PC-9 (cell line): ENCODE measurements around the gene NOTCH3.

Experiments
- EZH2 ChIP-seq: fragments of 200-600 bp; sonication (generic); IDR thresholded peaks from 2 replicates; pipeline ENCODE4 v1.8.0; 2017; ENCODE audit warnings: antibody characterized with exemption, low read depth
- TF ChIP-seq, protein P1 (sequence below): fragments of 200-600 bp; sonication (generic); conservative IDR thresholded peaks from 2 replicates; pipeline ENCODE4 v1.6.1; 2017; ENCODE audit warnings: mixed run types, antibody characterized with exemption, mild to moderate bottlenecking, moderate library complexity

DNA sequence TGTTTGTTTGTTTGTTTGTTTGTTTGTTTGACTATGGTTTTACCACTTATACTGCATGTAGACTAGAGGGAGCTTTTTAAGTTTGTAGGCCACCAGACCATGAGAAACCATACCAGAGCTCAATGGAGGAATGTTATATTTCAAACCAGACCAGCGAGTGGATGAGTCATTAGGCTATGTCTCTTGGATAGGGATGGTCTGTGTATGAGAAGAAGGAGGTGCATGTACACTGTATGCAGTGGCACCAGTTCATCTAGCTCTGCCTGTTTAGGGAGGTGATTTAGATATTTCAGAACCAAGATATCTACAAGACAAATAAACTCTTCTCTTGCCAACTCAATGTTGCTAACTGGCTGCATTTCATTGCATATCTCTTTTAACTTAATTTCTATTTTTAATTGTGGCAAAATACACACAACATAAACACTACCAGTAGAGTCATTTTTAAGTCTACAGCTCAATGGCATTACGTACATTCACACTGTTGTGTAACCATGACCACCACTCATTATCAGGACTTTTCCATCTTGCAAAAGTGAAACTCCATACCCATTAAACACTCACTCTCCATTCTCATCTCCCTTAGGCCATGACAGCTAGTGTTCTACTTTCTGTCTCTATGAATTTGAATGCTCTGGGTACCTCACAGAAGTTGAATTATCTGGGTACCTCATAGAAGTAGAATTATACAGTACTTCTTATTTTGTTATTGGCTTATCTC lies 64.4 kb downstream of the NOTCH3 start:
- TF ChIP-seq, protein P1, sequence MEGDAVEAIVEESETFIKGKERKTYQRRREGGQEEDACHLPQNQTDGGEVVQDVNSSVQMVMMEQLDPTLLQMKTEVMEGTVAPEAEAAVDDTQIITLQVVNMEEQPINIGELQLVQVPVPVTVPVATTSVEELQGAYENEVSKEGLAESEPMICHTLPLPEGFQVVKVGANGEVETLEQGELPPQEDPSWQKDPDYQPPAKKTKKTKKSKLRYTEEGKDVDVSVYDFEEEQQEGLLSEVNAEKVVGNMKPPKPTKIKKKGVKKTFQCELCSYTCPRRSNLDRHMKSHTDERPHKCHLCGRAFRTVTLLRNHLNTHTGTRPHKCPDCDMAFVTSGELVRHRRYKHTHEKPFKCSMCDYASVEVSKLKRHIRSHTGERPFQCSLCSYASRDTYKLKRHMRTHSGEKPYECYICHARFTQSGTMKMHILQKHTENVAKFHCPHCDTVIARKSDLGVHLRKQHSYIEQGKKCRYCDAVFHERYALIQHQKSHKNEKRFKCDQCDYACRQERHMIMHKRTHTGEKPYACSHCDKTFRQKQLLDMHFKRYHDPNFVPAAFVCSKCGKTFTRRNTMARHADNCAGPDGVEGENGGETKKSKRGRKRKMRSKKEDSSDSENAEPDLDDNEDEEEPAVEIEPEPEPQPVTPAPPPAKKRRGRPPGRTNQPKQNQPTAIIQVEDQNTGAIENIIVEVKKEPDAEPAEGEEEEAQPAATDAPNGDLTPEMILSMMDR, result no peak
- no peak for TF ChIP-seq EZH2
